Spleen (tissue), 7 donors: ENCODE results near the gene OR52E4.

Source experiments
- POLR2A ChIP-seq, 3 donors: fragments of 450-650 bp; IDR thresholded peaks; one replicate each; pipeline ENCODE4 v1.5.1; 2017; ENCODE audit warnings: antibody characterized with exemption in 3 of 3, mild to moderate bottlenecking in 1 of 3
- TF ChIP-seq, protein P1 (sequence below), 11 experiments: fragments of 200-600 bp in 7 of 11; fragments of 450-650 bp in 4 of 11; sonication (generic) in 4 of 11; IDR thresholded peaks in 8 of 11; conservative IDR thresholded peaks in 3 of 11; 1 replicate in 7 of 11; 2 replicates in 4 of 11; pipeline versions ENCODE4 v1.4.0 to v1.8.0; 2016 to 2021; ENCODE audit warnings: antibody characterized with exemption in 11 of 11, inconsistent platforms in 4 of 11, mild to moderate bottlenecking in 1 of 11
- donor health status: DM: no; HTN: no; CAD: no; lungs with moderate emphysema.
- donor health status: DM: no; HTN: no; CAD: no.
- donor health status: DM: no; HTN: no; CAD: no.

DNA sequence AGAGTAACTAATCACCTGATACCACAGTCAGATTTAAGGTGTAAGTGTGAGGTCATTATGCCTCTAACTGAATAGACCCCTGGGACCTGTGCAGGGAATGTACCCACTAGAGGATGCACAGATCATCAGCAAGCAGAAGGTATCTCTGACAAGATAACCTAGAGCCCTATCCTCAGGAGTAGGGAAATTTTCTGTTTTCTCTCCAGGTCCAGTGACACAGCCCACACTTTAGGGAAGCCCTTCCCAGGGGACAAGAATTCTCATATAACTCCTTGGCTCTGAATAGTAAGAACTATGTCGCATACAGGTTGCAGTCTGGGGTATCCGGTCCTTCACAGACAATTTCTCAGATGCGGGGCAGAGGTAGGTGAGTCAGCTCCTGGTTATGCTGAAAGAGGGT lies 12.5 kb downstream of the OR52E4 start, which contains the start of gene OR52E5:
- TF ChIP-seq POLR2A (IDR thresholded peaks at IDR 0.05): no peak
- TF ChIP-seq, protein P1, sequence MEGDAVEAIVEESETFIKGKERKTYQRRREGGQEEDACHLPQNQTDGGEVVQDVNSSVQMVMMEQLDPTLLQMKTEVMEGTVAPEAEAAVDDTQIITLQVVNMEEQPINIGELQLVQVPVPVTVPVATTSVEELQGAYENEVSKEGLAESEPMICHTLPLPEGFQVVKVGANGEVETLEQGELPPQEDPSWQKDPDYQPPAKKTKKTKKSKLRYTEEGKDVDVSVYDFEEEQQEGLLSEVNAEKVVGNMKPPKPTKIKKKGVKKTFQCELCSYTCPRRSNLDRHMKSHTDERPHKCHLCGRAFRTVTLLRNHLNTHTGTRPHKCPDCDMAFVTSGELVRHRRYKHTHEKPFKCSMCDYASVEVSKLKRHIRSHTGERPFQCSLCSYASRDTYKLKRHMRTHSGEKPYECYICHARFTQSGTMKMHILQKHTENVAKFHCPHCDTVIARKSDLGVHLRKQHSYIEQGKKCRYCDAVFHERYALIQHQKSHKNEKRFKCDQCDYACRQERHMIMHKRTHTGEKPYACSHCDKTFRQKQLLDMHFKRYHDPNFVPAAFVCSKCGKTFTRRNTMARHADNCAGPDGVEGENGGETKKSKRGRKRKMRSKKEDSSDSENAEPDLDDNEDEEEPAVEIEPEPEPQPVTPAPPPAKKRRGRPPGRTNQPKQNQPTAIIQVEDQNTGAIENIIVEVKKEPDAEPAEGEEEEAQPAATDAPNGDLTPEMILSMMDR (IDR thresholded peaks at IDR 0.05 in 8 of 11, conservative IDR thresholded peaks at IDR 0.05 in 3 of 11): no peak
